Stimulated activated effector memory CD8-positive, alpha-beta T cell treated with anti-CD3 and anti-CD28 coated beads, Interleukin-12 subunit alpha, Interleukin-12 subunit beta, amount 100 ng/mL, for 72 hours (primary cell): ENCODE measurements around the gene STK36.
"Not testable (repeated sequence)": the region's sequence is repeated elsewhere in the genome, so short reads cannot be mapped to it uniquely, and the experiment has no call there.

ENCODE experiments used
- ATAC-seq: fragments of 150-1000 bp; cut with Tn5 transposase; 2 replicates; pipeline ENCODE4 v1.10.0; 2021
- DNase-seq, 2 donors: peaks; one replicate each; pipeline ENCODE4 v3.0.0; 2021 to 2022; ENCODE audit warnings: low spot score in 2 of 2
- H3K27ac Mint-ChIP-seq: one replicate; pipeline ENCODE4 v1.8.0; 2022; ENCODE audit warnings: mild to moderate bottlenecking, mixed read lengths
- H3K36me3 Mint-ChIP-seq: one replicate; pipeline ENCODE4 v1.8.0; 2022; ENCODE audit warnings: mild to moderate bottlenecking, mixed read lengths
- H3K4me1 Mint-ChIP-seq: one replicate; pipeline ENCODE4 v1.8.0; 2022; ENCODE audit warnings: mixed read lengths
- H3K4me3 Mint-ChIP-seq: one replicate; pipeline ENCODE4 v1.8.0; 2022; ENCODE audit warnings: mild to moderate bottlenecking, mixed read lengths
- H3K9me3 Mint-ChIP-seq: one replicate; pipeline ENCODE4 v1.8.0; 2022; ENCODE audit warnings: mixed read lengths

The STK36 gene

DNA sequence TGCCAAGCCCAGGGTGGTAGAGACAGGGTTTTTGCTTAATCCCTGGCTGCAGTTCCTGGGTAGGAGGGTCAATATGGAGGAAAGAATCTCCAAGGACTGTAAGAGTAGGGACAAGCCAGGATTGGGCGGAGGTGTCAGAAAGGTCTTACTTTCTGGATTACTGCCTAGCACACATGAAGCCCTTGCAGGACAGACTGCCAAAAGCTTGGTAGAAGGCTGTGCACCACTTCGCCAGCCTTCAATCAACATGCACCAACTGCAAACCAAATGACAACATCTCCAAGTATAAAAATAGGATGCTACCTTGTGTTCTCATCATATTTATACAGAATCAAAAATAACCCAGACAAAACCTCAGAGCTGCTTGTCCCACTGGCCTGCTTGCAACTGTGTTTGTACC is 16.1 kb upstream of the STK36 start:
- H3K36me3 Mint-ChIP-seq = peaks cover 91% of the 10 kb centered on the region
- peaks cover 37% of the 10 kb centered on the region for H3K4me1 Mint-ChIP-seq
- H3K27ac Mint-ChIP-seq = peak overlapping the region; percentile 40
- no peak overlapping the region for H3K4me3 Mint-ChIP-seq
- H3K9me3 Mint-ChIP-seq = no peaks in the 10 kb centered on the region
- DNase-seq (no peak), ATAC-seq (no peak)

DNA sequence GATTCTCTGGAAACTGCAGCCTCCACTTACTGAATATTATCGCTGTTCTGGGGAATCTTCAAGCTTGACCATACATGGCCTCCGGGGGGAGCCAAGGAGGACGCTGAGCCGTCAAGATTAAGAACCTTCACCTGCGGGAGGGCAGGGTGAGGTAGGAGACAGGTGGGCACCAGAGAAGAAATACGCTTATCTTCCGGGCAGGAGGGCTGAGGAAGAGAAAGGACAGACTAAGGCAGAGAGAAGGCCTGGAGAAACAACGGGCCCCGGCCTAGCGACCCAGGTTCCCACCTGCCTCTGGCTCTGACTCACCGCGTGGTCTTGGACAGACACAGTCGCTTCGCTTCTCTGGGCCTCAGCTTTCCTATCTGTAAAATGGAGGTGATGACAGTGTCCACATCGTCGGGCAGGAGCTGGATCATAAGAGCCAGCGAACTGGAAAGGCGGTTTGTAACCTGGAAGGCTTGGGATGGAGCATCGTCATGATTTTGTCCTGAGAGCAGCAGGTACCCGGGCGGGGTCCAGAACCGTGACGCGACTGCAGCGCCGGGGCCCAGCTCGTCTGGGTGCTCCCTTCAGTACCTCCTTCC is 13.1 kb upstream of the STK36 start:
- peak overlapping the region; percentile 97 for H3K4me3 Mint-ChIP-seq
- peak overlapping the region; percentile 94 for H3K27ac Mint-ChIP-seq
- H3K9me3 Mint-ChIP-seq = no peaks in the 10 kb centered on the region
- H3K36me3 Mint-ChIP-seq = peaks cover 87% of the 10 kb centered on the region
- ATAC-seq = peak; percentile 55
- H3K4me1 Mint-ChIP-seq = peaks cover 44% of the 10 kb centered on the region
- DNase-seq = peak in 1 of 2 donors; percentile 79

DNA sequence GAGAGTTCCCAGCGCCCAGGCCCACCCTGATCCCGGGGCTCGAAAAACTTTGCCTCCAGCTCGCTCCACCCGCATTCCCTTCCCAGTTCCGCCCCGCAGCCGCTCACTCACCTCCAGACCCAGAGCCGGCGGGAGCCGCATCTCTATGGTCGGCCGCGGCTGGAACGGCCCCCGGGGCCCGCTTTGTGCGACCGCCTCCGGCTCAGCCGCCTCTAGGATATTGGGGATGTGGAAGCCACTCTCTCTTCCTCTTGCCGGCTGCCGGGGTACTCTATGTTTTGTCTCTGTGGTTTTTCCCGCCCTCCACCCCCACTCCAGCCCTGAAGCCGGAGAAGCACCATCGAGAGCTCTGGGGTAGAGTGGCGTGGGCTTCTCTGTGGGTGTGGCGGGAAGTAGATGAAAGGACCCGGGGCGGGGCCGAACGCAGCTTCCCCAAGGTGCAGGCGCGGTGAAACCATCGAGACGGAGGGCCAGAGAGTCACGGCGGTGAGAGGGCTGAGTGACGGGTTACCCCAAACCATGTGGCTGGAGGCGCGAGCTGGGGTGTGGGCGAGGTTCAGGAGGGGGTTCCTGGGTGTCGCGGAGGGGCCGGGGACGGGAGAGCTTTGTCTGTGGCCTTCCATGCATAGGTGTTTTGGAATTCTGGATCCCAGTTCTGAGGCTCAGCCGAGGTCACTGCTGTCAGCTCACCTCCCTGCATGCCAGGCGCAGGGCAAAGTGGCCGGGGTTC is 12.5 kb upstream of the STK36 start, which contains the start of the genes BCS1L and ZNF142:
Gene BCS1L, plus strand, starts transcription at position 426 of the 730 bp plus-strand sequence. CDS start 1,305 bp downstream, outside the sequence.
Gene ZNF142, minus strand, starts transcription at position 366 of the 730 bp plus-strand sequence. CDS start 3,194 bp downstream, outside the sequence.
- Mint-ChIP-seq H3K4me3 (peak within 1 kb of the TSS; percentile 97), H3K36me3 (peaks cover 85% of the 10 kb centered on the region), H3K9me3 (no peaks in the 10 kb centered on the region), H3K27ac (peak within 1 kb of the TSS; percentile 94), H3K4me1 (peaks cover 44% of the 10 kb centered on the region)
- peak; percentile 85 to 97 for DNase-seq
- ATAC-seq = peak; percentile 97

DNA sequence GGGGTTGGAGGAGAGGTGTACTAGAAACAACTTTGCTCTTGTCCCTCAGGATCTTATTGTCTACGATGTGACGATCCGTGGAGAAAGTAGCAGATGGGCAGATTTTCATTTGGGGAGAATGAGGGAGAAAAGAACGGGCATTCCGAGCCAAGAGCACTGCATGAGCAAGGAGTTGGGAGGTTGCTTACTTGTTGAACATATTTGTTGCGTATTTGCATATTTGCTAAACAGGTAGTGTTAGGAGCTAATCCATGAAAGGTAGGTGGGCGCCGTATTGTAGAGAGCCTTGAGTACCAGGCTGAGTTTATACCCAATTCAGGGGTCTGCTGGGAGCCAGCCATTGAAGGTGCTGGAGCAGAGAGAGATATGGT is 11.9 kb upstream of the STK36 start:
- DNase-seq (no peak), ATAC-seq (no peak)
- Mint-ChIP-seq H3K9me3 (no peaks in the 10 kb centered on the region), H3K27ac (peak overlapping the region; percentile 94), H3K4me3 (peak overlapping the region; percentile 97), H3K36me3 (peaks cover 85% of the 10 kb centered on the region), H3K4me1 (peaks cover 44% of the 10 kb centered on the region)

DNA sequence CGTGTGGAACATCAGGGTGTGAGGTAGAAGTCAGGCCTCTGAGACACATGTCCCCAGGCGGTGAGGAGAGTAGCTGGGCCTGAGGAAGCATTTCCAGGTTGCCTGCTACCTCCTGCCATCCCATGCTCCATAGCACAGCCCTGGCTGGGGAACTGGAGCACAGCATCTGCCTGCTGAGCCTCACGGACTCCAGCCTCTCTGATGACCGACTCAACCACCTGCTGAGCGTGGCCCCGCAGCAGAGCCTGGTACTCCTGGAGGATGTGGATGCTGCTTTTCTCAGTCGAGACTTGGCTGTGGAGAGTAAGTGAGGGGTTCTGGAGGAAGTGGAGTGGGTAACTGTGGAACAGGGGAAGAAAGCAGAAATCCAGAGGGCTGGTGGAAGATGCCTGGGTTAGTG is 9.5 kb upstream of the STK36 start:
- no peak for ATAC-seq
- no peak for DNase-seq
- H3K27ac Mint-ChIP-seq = no peak overlapping the region
- peaks cover 85% of the 10 kb centered on the region for H3K36me3 Mint-ChIP-seq
- H3K9me3 Mint-ChIP-seq = no peaks in the 10 kb centered on the region
- peaks cover 38% of the 10 kb centered on the region for H3K4me1 Mint-ChIP-seq
- no peak overlapping the region for H3K4me3 Mint-ChIP-seq

DNA sequence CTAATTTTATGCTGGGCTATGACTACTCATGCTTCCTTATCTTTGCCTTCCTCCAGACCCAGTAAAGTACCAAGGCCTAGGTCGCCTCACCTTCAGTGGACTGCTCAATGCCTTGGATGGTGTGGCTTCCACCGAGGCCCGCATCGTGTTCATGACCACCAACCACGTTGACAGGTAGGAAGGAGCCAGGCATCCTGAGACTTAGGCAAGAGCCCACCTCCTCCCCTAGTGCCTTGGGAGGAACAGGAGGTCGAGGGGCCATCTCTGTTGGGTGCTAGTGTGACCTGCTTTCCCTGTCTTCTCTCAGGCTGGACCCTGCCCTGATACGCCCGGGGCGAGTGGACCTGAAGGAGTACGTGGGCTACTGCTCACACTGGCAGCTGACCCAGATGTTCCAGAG is 9.1 kb upstream of the STK36 start:
- peaks cover 85% of the 10 kb centered on the region for H3K36me3 Mint-ChIP-seq
- H3K4me1 Mint-ChIP-seq = peaks cover 33% of the 10 kb centered on the region
- ATAC-seq = no peak

DNA sequence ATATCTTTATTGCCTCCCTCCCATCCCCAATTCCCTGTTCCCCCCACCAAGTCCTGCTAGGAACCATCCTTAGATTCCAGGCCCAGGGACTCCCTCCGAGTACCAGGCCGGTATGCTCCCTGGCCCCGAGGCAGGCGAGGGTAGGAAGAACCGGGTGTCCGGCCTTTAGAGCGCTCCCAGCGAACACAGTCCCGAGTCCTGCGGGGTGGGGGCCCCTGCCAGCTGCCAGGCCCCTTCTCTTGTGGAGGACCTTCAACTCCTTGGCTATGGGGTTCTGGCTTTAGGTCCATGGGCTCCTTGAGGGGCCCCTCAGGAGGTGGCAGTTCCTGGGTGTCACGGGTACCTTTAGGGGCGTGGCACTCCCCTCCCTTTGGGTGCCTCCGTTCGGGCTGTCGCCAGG is 8.0 kb upstream of the STK36 start:
- peaks cover 82% of the 10 kb centered on the region for H3K36me3 Mint-ChIP-seq
- peak overlapping the region; percentile 56 for H3K27ac Mint-ChIP-seq
- ATAC-seq = no peak

More for the DNA sequence above, 9.1 kb upstream of the STK36 start:
- no peak overlapping the region for H3K4me3 Mint-ChIP-seq
- H3K9me3 Mint-ChIP-seq = no peaks in the 10 kb centered on the region
- no peak for DNase-seq
- peak overlapping the region; percentile 61 for H3K27ac Mint-ChIP-seq

DNA sequence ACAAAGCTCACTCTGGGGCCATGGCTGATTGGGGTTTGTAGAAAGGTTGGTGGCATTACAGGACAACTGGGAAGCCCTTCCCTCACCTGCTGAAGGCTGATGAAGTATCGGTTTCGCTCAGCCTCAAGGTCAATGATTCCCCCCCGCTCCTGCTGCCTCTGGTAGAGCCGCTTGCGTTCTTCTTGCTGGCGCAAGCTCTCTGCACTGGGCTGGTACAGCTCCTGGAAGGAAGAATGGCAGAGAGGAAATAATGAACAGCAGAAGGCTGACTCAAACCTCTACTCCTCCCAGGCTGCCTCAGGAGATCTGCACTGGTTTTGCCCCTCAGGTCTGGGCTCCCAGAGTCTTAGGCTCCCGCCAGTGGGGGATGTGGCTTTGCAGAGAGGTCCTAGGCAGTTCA is 7.2 kb upstream of the STK36 start:
- peaks cover 76% of the 10 kb centered on the region for H3K36me3 Mint-ChIP-seq
- H3K4me3 Mint-ChIP-seq = no peak overlapping the region
- peaks cover 18% of the 10 kb centered on the region for H3K4me1 Mint-ChIP-seq
- no peaks in the 10 kb centered on the region for H3K9me3 Mint-ChIP-seq
- H3K27ac Mint-ChIP-seq = peak overlapping the region; percentile 56
- ATAC-seq (no peak), DNase-seq (no peak)

More for the DNA sequence above, 8.0 kb upstream of the STK36 start:
- DNase-seq = no peak
- H3K4me1 Mint-ChIP-seq = peaks cover 23% of the 10 kb centered on the region
- no peak overlapping the region for H3K4me3 Mint-ChIP-seq
- H3K9me3 Mint-ChIP-seq = no peaks in the 10 kb centered on the region

DNA sequence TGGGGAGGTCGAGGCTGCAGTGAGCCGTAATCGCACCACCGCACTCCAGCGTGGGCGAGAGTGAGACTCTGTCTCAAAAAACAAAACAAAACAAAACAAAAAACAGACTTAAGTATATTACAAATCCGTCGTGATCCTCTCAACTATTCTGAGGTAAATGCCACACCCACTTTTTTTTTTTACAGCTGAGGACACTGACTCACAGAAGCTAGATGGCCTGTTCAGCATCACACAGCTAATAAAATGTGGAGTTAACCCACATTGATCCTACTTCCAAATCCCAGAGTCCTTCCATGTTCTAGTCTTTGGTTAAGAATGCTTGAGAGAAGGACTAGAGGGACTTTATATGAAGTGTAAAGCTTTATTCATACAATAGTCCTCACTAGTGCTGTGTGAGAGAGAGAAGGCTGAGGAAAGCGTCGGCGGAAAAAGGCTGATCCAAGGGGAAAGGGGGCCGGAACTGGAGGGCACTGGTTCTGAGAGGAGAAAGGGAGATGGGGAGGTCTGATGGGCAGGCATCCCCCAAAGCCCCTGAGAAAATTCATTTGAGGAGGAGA is 711 bp upstream of the STK36 start:
- ATAC-seq (peak; percentile 24), DNase-seq (no peak)
- H3K4me1 Mint-ChIP-seq = peaks cover 23% of the 10 kb centered on the region
- H3K4me3 Mint-ChIP-seq = peak overlapping the region; percentile 100
- peaks cover 35% of the 10 kb centered on the region for H3K36me3 Mint-ChIP-seq
- H3K27ac Mint-ChIP-seq = peak overlapping the region; percentile 99
- H3K9me3 Mint-ChIP-seq = no peaks in the 10 kb centered on the region

DNA sequence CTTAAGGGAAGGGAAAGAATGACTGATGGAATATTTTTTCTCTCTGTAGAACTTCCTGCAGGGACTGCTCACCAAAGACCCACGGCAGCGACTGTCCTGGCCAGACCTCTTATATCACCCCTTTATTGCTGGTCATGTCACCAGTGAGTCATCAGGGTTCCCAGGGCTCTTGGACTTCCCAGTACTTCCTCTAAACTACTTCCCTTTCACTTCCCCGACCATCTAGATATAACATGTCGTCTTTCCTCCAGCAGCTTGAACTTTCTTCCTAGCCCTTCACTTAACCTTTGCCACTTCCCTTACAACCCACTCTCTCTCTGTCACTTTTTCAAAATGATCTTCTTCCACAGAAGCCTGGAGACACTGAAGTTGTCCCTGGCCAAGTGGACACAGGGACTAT is 7.2 kb downstream of the STK36 start:
- H3K4me1 Mint-ChIP-seq = no peaks in the 10 kb centered on the region
- H3K27ac Mint-ChIP-seq = no peak overlapping the region
- DNase-seq (no peak), ATAC-seq (no peak)
- no peaks in the 10 kb centered on the region for H3K9me3 Mint-ChIP-seq
- no peaks in the 10 kb centered on the region for H3K36me3 Mint-ChIP-seq
- H3K4me3 Mint-ChIP-seq = no peak overlapping the region

DNA sequence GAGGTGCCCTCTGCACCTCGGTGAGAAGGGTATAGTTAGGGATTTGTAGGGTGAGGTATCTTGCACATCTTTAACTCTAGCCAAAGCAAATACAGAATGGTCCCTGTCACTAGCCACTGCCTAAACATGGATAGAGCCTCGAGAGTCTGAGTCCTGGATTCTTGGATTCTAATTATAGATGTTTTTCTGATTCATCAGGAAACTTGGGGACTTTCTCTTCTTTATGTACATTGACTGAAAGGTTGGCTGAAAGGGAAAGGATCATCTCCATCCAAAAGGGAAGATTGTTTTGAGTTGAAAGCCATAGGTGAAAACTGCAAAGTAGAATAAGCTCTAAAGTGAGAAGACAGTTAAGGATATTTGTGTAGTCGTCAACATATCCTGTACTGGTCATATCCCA is 8.2 kb downstream of the STK36 start:
- Mint-ChIP-seq H3K36me3 (no peaks in the 10 kb centered on the region), H3K4me1 (no peaks in the 10 kb centered on the region), H3K9me3 (no peaks in the 10 kb centered on the region), H3K27ac (no peak overlapping the region), H3K4me3 (no peak overlapping the region)
- no peak for DNase-seq
- no peak for ATAC-seq

DNA sequence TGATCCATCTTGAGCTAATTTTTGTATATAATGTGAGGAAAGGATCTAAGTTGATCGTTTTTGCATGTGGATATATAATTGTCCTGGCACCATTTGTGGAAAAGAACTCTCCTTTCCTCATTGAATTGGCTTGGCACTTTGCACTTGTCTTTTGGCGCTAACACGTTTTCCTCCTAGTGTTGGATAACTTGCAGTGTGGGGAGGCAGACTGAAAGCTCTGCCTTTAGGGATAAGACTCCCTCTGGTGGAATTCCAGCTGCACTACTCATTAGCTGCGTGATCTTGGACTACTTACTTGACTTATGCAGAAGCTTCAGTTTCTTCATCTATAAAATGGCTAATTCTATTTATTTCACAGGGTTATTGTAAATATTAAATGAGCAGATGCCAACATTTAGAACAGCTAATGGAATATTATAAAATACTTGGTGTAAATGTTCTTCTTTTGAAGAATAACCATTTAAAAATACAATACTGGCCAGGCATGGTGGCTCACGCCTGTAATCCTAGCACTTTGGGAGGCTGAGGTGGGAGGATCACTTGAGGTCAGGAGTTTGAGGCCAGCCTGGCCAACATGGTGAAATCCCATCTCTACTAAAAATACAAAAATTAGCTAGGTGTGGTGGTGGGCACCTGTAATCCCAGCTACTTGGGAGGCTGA is 15.6 kb downstream of the STK36 start:
- not testable (repeated sequence) for H3K4me1 Mint-ChIP-seq, DNase-seq, H3K36me3 Mint-ChIP-seq, ATAC-seq, H3K9me3 Mint-ChIP-seq, H3K4me3 Mint-ChIP-seq, H3K27ac Mint-ChIP-seq

DNA sequence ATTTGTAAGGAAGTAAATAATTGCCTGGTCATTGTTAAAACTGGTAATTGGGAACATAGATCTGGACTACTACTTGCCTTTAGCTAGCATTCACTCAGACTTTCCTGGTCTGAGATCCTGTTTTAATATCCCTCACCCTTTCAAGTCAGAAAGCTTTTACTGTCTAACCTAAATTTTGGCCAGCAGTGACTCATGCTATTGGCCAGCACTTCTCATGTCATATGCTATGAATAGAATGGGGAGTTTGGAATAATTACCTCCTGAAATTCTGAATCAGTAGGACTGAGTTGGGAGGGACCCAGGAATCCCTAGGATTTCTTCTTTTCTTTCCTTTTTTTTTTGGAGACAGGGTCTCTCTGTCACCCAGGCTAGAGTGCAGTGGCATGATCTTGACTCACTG is 19.3 kb downstream of the STK36 start:
- Mint-ChIP-seq H3K27ac (no peak overlapping the region), H3K9me3 (no peaks in the 10 kb centered on the region), H3K36me3 (no peaks in the 10 kb centered on the region), H3K4me1 (no peaks in the 10 kb centered on the region), H3K4me3 (no peak overlapping the region)
- DNase-seq (no peak), ATAC-seq (no peak)

DNA sequence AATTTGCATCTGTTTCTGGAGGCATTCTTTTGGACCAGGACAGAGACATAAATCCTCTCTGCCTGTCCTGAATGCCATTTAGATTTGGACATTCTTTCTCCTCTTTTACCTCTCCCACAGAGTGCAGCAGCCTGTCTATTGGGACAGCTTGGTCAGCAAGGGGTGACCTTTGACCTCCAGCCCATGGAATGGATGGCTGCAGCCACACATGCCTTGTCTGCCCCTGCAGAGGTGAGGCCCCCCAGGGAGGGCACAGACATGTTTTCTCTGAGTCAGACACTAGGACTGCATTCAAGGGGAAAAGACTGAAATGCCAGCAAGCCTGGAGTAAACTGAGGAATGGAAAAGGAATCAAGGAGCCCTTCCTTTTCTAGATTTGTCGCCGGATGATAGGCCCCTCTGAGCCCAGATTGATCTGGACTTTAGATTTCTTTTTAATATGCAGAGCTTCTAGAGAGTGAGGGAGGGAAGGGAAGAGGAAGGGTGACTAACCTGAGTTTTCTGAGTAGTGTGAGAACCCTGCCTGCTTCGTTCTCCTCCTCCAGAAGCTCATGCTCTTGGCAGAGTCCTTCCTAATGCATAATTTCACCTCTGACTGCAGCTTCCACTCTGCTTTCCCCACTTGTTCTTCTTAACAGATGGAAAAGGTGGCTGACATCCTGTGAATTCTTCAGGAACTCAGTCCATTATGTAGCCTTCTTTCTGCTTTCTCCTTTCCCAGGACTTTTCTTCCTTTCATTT is 22.7 kb downstream of the STK36 start:
- DNase-seq (no peak), ATAC-seq (no peak)
- H3K4me3 Mint-ChIP-seq = no peak overlapping the region
- H3K4me1 Mint-ChIP-seq = no peaks in the 10 kb centered on the region
- H3K9me3 Mint-ChIP-seq = no peaks in the 10 kb centered on the region
- H3K36me3 Mint-ChIP-seq = no peaks in the 10 kb centered on the region
- no peak overlapping the region for H3K27ac Mint-ChIP-seq

DNA sequence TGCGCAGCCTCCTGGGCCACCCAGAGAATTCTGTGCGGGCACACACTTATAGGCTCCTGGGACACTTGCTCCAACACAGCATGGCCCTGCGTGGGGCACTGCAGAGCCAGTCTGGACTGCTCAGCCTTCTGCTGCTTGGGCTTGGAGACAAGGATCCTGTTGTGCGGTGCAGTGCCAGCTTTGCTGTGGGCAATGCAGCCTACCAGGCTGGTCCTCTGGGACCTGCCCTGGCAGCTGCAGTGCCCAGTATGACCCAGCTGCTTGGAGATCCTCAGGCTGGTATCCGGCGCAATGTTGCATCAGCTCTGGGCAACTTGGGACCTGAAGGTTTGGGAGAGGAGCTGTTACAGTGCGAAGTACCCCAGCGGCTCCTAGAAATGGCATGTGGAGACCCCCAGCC is 27.0 kb downstream of the STK36 start:
- DNase-seq = no peak
- H3K4me3 Mint-ChIP-seq = no peak overlapping the region
- no peaks in the 10 kb centered on the region for H3K36me3 Mint-ChIP-seq
- H3K9me3 Mint-ChIP-seq = no peaks in the 10 kb centered on the region
- H3K27ac Mint-ChIP-seq = peak overlapping the region; percentile 48
- peak; percentile 46 for ATAC-seq
- H3K4me1 Mint-ChIP-seq = no peaks in the 10 kb centered on the region
